A549 (cell line): Measurements from ENCODE around the gene SEPHS1.

Source experiments
- CBX2 ChIP-seq: fragments of 200-600 bp; sonication (generic); IDR thresholded peaks from 2 replicates; pipeline ENCODE4 v1.6.1; 2016; ENCODE audit warnings: low read depth, mild to moderate bottlenecking, borderline replicate concordance
- CHD4 ChIP-seq: fragments of 200-600 bp; sonication (generic); IDR thresholded peaks from 2 replicates; pipeline ENCODE4 v1.6.1; 2016; ENCODE audit warnings: antibody characterized with exemption, mild to moderate bottlenecking, borderline replicate concordance
- CTCF ChIP-seq: fragments of >200 bp; sonication (Bioruptor Twin); formaldehyde crosslinking; IDR thresholded peaks from 3 replicates; pipeline ENCODE4 v1.5.1; 2016
- EHF ChIP-seq: fragments of 250-450 bp; sonication (Bioruptor Pico); IDR thresholded peaks from 2 replicates; pipeline ENCODE4 v1.5.0; 2020; ENCODE audit warnings: mild to moderate bottlenecking
- GATA3 ChIP-seq: IDR thresholded peaks from 2 replicates; pipeline ENCODE4 v1.6.1; 2012; ENCODE audit warnings: borderline replicate concordance
- HMGXB4 ChIP-seq: fragments of 250-450 bp; sonication (Bioruptor Pico); IDR thresholded peaks from 2 replicates; pipeline ENCODE4 v1.5.0; 2021; ENCODE audit warnings: mild to moderate bottlenecking, moderate library complexity, borderline replicate concordance
- MAX ChIP-seq: IDR thresholded peaks from 2 replicates; pipeline ENCODE4 v1.6.1; 2012
- NFE2L2 ChIP-seq: fragments of 150-350 bp; conservative IDR thresholded peaks from 2 replicates; pipeline ENCODE4 v1.6.1; 2014; ENCODE audit warnings: low read length
- POLR2A ChIP-seq: IDR thresholded peaks from 2 replicates; pipeline ENCODE4 v1.6.1; 2012; ENCODE audit warnings: mild to moderate bottlenecking, low read length
- POLR2AphosphoS2 ChIP-seq: conservative IDR thresholded peaks from 2 replicates; pipeline ENCODE4 v1.6.1; 2012; ENCODE audit warnings: low read length, improper control_type of control experiment, inconsistent platforms
- RAD21 ChIP-seq, 2 experiments: fragments of >200 bp in 1 of 2; sonication (Bioruptor Twin) in 1 of 2; formaldehyde crosslinking in 1 of 2; IDR thresholded peaks in 1 of 2; conservative IDR thresholded peaks in 1 of 2; 2 replicates in 1 of 2; 3 replicates in 1 of 2; pipeline ENCODE4 v1.6.1; 2012 to 2018; ENCODE audit warnings: inconsistent platforms in 1 of 2
- REST ChIP-seq: fragments of 200-600 bp; sonication (generic); IDR thresholded peaks from 2 replicates; pipeline ENCODE4 v1.6.1; 2016; ENCODE audit warnings: antibody characterized with exemption, mild to moderate bottlenecking, moderate library complexity
- RFX5 ChIP-seq: fragments of 450-650 bp; IDR thresholded peaks from 2 replicates; pipeline ENCODE4 v1.7.1; 2014; ENCODE audit warnings: antibody characterized with exemption, mild to moderate bottlenecking, moderate library complexity
- USF2 ChIP-seq: fragments of 450-650 bp; IDR thresholded peaks from 2 replicates; pipeline ENCODE4 v1.6.1; 2014; ENCODE audit warnings: antibody characterized with exemption

- TF ChIP-seq EHF (CRISPR knock-in tag) (no peak), CHD4 (no peak), REST (no peak), CTCF (no peak), CBX2 (no peak), POLR2A (no peak), USF2 (no peak), NFE2L2 (no peak), HMGXB4 (CRISPR knock-in tag) (no peak), GATA3 (no peak), RAD21 (conservative IDR thresholded peaks at IDR 0.05 in 1 of 2, IDR thresholded peaks at IDR 0.05 in 1 of 2) (no peak), RFX5 (no peak), MAX (no peak), POLR2AphosphoS2 (no peak)
Observed at GRCh38 chr10:13354783-13355182, 6.7 kb upstream of the SEPHS1 start.
